D721Med (cell line): ENCODE results near the gene RNF152.

Experiments used
- DNase-seq: peaks from one replicate; pipeline ENCODE4 v3.0.0; 2011; ENCODE audit warnings: low spot score; ENCODE audit not compliant: insufficient read length
- FAIRE-seq: peaks from 2 replicates; lab custom pipeline; 2011; peaks lifted over from hg19 to GRCh38; lab: Jason Lieb, UNC
- CTCF ChIP-seq: IDR thresholded peaks from 2 replicates; pipeline ENCODE4 v1.5.1; 2012; ENCODE audit warnings: mild to moderate bottlenecking, control low read depth; ENCODE audit not compliant: insufficient read depth; ENCODE audit errors: missing control alignments

RNF152 gene

DNA sequence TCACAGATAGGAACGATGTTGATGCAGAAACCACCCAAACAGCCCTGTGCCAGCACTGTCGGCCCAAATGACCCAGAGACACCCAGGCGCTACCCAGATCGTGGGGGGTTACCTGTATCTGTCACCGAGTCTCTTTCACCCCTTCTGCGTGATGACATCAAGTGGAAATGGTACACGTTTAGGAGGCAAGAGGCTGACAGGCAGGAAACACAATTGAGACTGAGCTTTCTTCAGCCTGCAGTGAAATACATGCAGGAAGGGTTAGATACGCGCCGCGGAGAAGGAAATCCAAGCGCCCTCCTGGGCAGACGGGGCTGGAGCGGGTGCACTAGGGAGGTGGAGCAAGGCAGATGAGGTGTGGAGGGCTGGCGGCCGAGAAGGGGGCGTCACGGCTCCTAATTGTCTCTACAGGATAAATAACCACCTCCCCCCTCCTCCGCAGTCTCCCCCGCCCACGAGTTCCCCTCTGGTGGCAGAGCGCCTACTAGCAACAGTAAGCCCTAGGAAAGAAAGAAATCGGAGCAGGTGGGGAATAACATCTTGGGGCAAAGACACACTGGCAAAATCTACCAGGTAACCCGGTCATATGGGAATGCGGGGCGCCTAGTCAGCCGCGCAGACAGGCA lies at the start of gene RNF152:
Gene RNF152 (minus strand): TSS at position 325 of the 626 bp plus-strand sequence. CDS start 76,544 bp downstream, outside the sequence.
- DNase-seq = peak; percentile 41
- no peak for TF ChIP-seq CTCF
- no peak for FAIRE-seq

DNA sequence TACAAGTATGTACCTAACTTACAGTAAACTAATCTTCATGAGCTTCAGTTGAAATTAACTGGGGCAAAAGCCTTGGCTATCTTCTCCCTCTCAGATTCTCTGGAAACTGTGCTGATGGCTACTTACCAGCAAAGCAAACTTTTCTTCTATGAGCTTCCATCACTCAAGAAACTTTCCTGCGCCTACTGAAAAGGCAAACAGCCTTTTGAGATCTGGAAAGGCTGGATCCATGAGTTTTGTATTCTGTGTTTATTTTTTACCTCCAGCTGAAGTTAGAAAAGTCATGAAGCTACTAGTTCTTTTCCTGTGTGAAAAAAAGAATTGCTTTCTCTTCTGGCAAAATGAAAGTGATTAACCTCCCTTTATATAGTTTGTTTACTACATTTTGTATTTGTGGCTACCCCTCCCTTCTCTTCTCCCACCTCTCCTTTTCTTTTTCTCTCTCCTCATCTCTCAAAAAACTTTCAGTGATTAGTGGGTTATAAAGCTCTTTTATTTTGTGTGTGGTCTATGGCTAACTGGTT lies 49.2 kb upstream of the RNF152 start:
- TF ChIP-seq CTCF = no peak
- no peak for FAIRE-seq
- no peak for DNase-seq

GRCh38 chr18:61939046-61939674 lies 46.4 kb upstream of the RNF152 start:
- no peak for TF ChIP-seq CTCF
- no peak for FAIRE-seq
- DNase-seq = no peak

DNA sequence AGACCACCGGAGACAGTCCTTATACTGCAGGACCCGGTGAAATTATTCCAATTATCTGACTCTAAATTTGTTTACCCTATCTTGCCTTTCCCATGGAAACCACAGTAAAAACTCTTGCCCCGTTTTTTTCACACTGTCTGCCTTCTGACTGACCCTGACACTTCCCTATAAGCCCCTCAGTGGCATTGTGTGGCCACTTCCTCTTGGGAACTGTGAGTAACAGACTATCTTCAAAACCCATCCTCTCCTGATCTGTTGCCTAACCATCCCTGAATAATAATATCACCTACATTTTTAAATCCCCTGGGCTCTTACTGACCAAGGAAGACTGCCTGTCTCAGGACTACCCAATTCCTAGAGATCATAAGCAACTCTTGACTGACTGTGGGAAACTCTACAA lies 42.6 kb upstream of the RNF152 start:
- no peak for TF ChIP-seq CTCF
- DNase-seq (no peak), FAIRE-seq (no peak)

DNA sequence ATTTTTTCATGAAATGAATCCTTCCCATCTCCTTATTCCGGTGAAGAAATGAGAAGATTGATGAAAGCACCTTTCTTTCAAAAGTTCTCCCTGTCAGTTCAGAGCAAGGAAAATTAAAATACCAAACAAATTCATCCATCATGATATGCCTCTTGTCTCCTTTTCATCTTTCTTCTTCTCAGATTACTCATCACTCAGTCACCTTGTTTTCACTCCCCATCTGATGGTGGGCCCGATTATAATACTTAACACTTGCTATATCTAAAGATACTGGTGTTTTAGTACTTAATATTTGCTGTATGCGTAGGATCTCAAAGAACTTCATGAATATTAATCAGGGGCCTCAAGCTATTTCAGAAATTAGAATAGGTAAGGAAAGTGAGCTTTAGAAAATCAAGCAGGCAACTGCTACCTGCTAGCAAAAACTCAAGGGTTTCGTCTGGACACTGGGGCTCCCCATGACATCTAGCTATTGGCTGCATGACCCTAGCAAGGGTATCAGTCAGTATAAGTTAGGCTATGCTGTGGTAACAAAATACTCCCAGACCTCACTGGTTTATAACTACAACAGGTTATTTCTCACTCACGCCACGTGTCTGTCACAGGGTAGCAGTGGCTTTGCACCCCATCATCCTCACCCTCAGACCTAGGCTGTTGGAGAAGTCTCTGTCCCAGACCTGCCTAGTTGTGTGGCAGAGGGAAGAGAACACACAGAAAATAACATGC lies 39.0 kb upstream of the RNF152 start:
- TF ChIP-seq CTCF = no peak
- peak; percentile 97 for FAIRE-seq
- DNase-seq = no peak

DNA sequence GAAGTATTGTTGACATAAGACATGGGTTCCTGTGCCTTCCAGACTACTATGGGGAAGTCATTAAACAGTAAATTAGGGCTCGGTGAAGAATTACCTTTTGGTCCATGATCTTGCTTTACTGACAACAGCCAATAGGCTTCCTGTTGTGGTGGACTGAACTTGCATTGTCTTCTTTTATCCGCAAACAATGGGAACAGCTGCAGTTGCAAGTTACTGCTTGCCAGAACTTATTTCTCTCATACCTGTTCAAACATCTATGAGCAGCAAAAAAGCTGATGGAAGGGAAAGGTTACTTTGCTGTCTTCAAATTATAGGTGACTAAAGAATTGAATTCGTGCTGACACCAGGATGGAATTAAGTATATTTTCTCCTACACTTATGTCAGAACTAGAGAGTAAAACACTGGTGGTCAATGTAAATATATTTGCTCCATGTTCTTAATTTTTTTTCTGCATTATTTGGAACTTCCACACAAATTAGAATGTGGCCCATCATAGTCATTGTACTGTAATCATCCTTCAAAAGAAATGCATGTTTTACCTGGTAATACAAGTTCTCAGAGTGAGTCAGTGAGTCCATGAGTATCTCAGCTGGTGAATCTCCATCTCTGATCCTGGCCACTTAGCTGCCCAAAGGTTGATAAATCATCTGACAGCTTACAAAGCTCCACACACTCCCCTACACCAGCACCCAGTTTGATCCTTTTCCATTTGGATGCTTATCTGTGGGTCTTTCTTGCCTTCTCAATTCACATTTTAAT lies 37.3 kb upstream of the RNF152 start:
- DNase-seq (no peak), FAIRE-seq (no peak)
- no peak for TF ChIP-seq CTCF
